ENCODE results near the gene SUFU.

Gene SUFU

GRCh38 chr10:102552533-102552932, 48.8 kb downstream of the SUFU start:
- DNase-seq = no peak

- DNase-seq = no peak
These were observed 50.0 kb downstream of the SUFU start for GRCh38 chr10:102553771-102554170.

GRCh38 chr10:102554531-102554930, 50.8 kb downstream of the SUFU start:
- DNase-seq = no peak

GRCh38 chr10:102555781-102556328, 52.1 kb downstream of the SUFU start:
- no peak for DNase-seq

GRCh38 chr10:102557569-102557968, 53.8 kb downstream of the SUFU start:
- no peak for DNase-seq

GRCh38 chr10:102559764-102560163, 56.0 kb downstream of the SUFU start:
- DNase-seq = no peak

GRCh38 chr10:102564209-102564834, 60.5 kb downstream of the SUFU start:
- DNase-seq = no peak

- no peak for DNase-seq
These were observed 62.0 kb downstream of the SUFU start for GRCh38 chr10:102565793-102566192.

- DNase-seq = no peak
These were observed 75.0 kb downstream of the SUFU start for GRCh38 chr10:102578782-102579181.

GRCh38 chr10:102579328-102579727, 75.6 kb downstream of the SUFU start:
- no peak for DNase-seq

- no peak for DNase-seq
These were observed 76.5 kb downstream of the SUFU start for GRCh38 chr10:102580230-102580629.

GRCh38 chr10:102581401-102581800, 77.6 kb downstream of the SUFU start:
- DNase-seq = no peak

GRCh38 chr10:102581981-102582580, 78.3 kb downstream of the SUFU start:
- no peak for DNase-seq

- DNase-seq = peak; percentile 69
These were observed 80.0 kb downstream of the SUFU start for GRCh38 chr10:102583435-102584417.

GRCh38 chr10:102585026-102585425, 81.3 kb downstream of the SUFU start:
- DNase-seq = no peak

- no peak for DNase-seq
These were observed 83.1 kb downstream of the SUFU start for GRCh38 chr10:102586858-102587257.

- DNase-seq = no peak
These were observed 85.1 kb downstream of the SUFU start for GRCh38 chr10:102588875-102589274.

GRCh38 chr10:102593074-102593803, 89.5 kb downstream of the SUFU start:
- DNase-seq = no peak

GRCh38 chr10:102593804-102594079, 90.0 kb downstream of the SUFU start:
- DNase-seq = no peak

GRCh38 chr10:102595293-102595692, 91.5 kb downstream of the SUFU start:
- no peak for DNase-seq

- DNase-seq = no peak
These were observed 92.1 kb downstream of the SUFU start for GRCh38 chr10:102595897-102596296.

GRCh38 chr10:102596506-102596971, 92.8 kb downstream of the SUFU start:
- DNase-seq = no peak
